LNCaP clone FGC (cell line): ENCODE results near the gene NEDD4L.

ENCODE experiments used
- DNase-seq: peaks from one replicate; pipeline ENCODE4 v3.0.0-alpha.2; 2011; ENCODE audit warnings: low read depth
- H3K4me3 ChIP-seq: 2 replicates; pipeline ENCODE4 v1.5.1; 2011; ENCODE audit warnings: mild to moderate bottlenecking, low read depth, low read length, control low read depth
- CTCF ChIP-seq: IDR thresholded peaks from 2 replicates; pipeline ENCODE4 v1.5.1; 2012; ENCODE audit warnings: mild to moderate bottlenecking; ENCODE audit not compliant: control insufficient read depth, insufficient read depth; ENCODE audit errors: extremely low read depth

The NEDD4L gene

GRCh38 chr18:58311390-58311789, 267.4 kb downstream of the NEDD4L start:
- DNase-seq: no peak
- no peak for TF ChIP-seq CTCF
- H3K4me3 ChIP-seq: no peak overlapping the region

- no peak overlapping the region for H3K4me3 ChIP-seq
- DNase-seq: peak; percentile 93
- TF ChIP-seq CTCF: no peak
These were observed 269.5 kb downstream of the NEDD4L start for GRCh38 chr18:58313491-58314032.

- H3K4me3 ChIP-seq: no peak overlapping the region
- no peak for TF ChIP-seq CTCF
- no peak for DNase-seq
These were observed 270.3 kb downstream of the NEDD4L start for GRCh38 chr18:58314284-58314683.

- no peak overlapping the region for H3K4me3 ChIP-seq
These were observed 271.0 kb downstream of the NEDD4L start for GRCh38 chr18:58315041-58315440.

GRCh38 chr18:58315739-58316215, 271.8 kb downstream of the NEDD4L start:
- no peak overlapping the region for H3K4me3 ChIP-seq
- DNase-seq: no peak
- no peak for TF ChIP-seq CTCF

More at GRCh38 chr18:58315041-58315440, 271.0 kb downstream of the NEDD4L start:
- no peak for TF ChIP-seq CTCF
- DNase-seq: no peak

GRCh38 chr18:58316396-58317342, 272.6 kb downstream of the NEDD4L start:
- no peak for TF ChIP-seq CTCF
- DNase-seq: no peak
- H3K4me3 ChIP-seq: no peak overlapping the region
